ENCODE results near the gene CTU2. TPM values are rescaled to one million over a fixed set of nuclear protein-coding genes. Genes with fewer than 3 reads are reported as not detected.

The CTU2 gene
- polyA plus RNA-seq, 1 donor (not counting 4 experiments of a cell fraction or from before 2014, with no cell fraction given), result 6.3 TPM

GRCh38 chr16:88701581-88702370 lies 4.5 kb upstream of the CTU2 start:
- no peak for DNase-seq (ENCODE audit: low read depth, low spot score)
- no peak overlapping the region for H3K4me2 ChIP-seq (ENCODE audit: control insufficient read depth, extremely low read depth, insufficient read depth, low read depth, low read length)
- peaks cover 2 to 4% of the 10 kb centered on the region in 2 experiments for H3K36me3 ChIP-seq (ENCODE audit: control insufficient read depth in 2 of 2, extremely low read depth in 1 of 2, insufficient read depth in 2 of 2, low read length in 2 of 2)
- no peaks in the 10 kb centered on the region for H4K20me1 ChIP-seq (ENCODE audit: control insufficient read depth, extremely low read depth, insufficient read depth, low read length)
- peaks cover 4% of the 10 kb centered on the region for H3K79me2 ChIP-seq (ENCODE audit: control insufficient read depth, insufficient read depth, low read length)
- FAIRE-seq, result no peak
- no peak overlapping the region for H3K4me3 ChIP-seq (ENCODE audit: control insufficient read depth in 2 of 3, extremely low read depth in 1 of 3, insufficient read depth in 2 of 3, low read depth in 1 of 3, low read length in 3 of 3)
- H2AFZ ChIP-seq (ENCODE audit: control insufficient read depth, low read length), result no peak overlapping the region
- no peak overlapping the region for H3K27ac ChIP-seq (ENCODE audit: control insufficient read depth, insufficient read depth, low read length)
- TF ChIP-seq CTCF (optimal IDR thresholded peaks at IDR 0.05 in 1 of 3, IDR thresholded peaks at IDR 0.05 in 1 of 3, conservative IDR thresholded peaks at IDR 0.05 in 1 of 3; ENCODE audit: extremely low read depth in 1 of 3, insufficient read depth in 2 of 3, low read length in 3 of 3) (no peak), EZH2 (IDR thresholded peaks at IDR 0.05; ENCODE audit: low read length) (no peak)
- dilution Hi-C loops (cut with MboI; ENCODE audit: extremely low pct_ligation_motif_present, low sequenced_read_pairs), result no loop called here
- no peaks in the 10 kb centered on the region for H3K9me3 ChIP-seq (ENCODE audit: control insufficient read depth, low read depth, low read length)
- no peaks in the 10 kb centered on the region for H3K9me1 ChIP-seq (ENCODE audit: control insufficient read depth, extremely low read depth, insufficient read depth, low read length)
- peaks cover 7% of the 10 kb centered on the region for H3K4me1 ChIP-seq (ENCODE audit: control insufficient read depth, extremely low read depth, insufficient read depth, low read length)
- no peaks in the 10 kb centered on the region for H3K27me3 ChIP-seq (ENCODE audit: control insufficient read depth, extremely low read depth, insufficient read depth, low read length)
- no peak overlapping the region for H3K9ac ChIP-seq (ENCODE audit: control insufficient read depth, extremely low read depth, insufficient read depth, low read length)

GRCh38 chr16:88702371-88703210 lies 3.7 kb upstream of the CTU2 start:
- TF ChIP-seq CTCF (optimal IDR thresholded peaks at IDR 0.05 in 1 of 3, IDR thresholded peaks at IDR 0.05 in 1 of 3, conservative IDR thresholded peaks at IDR 0.05 in 1 of 3; ENCODE audit: extremely low read depth in 1 of 3, insufficient read depth in 2 of 3, low read length in 3 of 3) (no peak), EZH2 (IDR thresholded peaks at IDR 0.05; ENCODE audit: low read length) (no peak)
- Histone ChIP-seq H4K20me1 (ENCODE audit: control insufficient read depth, extremely low read depth, insufficient read depth, low read length) (no peaks in the 10 kb centered on the region), H3K9ac (ENCODE audit: control insufficient read depth, extremely low read depth, insufficient read depth, low read length) (no peak overlapping the region), H3K9me3 (ENCODE audit: control insufficient read depth, low read depth, low read length) (no peaks in the 10 kb centered on the region), H3K79me2 (ENCODE audit: control insufficient read depth, insufficient read depth, low read length) (peaks cover 6% of the 10 kb centered on the region), H3K27ac (ENCODE audit: control insufficient read depth, insufficient read depth, low read length) (no peak overlapping the region), H3K4me3 (ENCODE audit: control insufficient read depth in 2 of 3, extremely low read depth in 1 of 3, insufficient read depth in 2 of 3, low read depth in 1 of 3, low read length in 3 of 3) (no peak overlapping the region), H3K4me2 (ENCODE audit: control insufficient read depth, extremely low read depth, insufficient read depth, low read depth, low read length) (no peak overlapping the region), H3K4me1 (ENCODE audit: control insufficient read depth, extremely low read depth, insufficient read depth, low read length) (peaks cover 9% of the 10 kb centered on the region), H3K27me3 (ENCODE audit: control insufficient read depth, extremely low read depth, insufficient read depth, low read length) (no peaks in the 10 kb centered on the region), H3K9me1 (ENCODE audit: control insufficient read depth, extremely low read depth, insufficient read depth, low read length) (no peaks in the 10 kb centered on the region), H3K36me3 (ENCODE audit: control insufficient read depth in 2 of 2, extremely low read depth in 1 of 2, insufficient read depth in 2 of 2, low read length in 2 of 2) (peaks cover 1 to 2% of the 10 kb centered on the region in 2 experiments), H2AFZ (ENCODE audit: control insufficient read depth, low read length) (no peak overlapping the region)
- DNase-seq (ENCODE audit: low read depth, low spot score) (no peak), FAIRE-seq (no peak)
- dilution Hi-C loops (cut with MboI; ENCODE audit: extremely low pct_ligation_motif_present, low sequenced_read_pairs), result no loop called here

Data from keratinocyte (primary cell).